Astrocyte of the spinal cord (primary cell): ENCODE measurements around the gene PCDH15.
A peak's percentile ranks its signal among the peaks of the same experiment; 100 is the strongest.

Source experiments
- DNase-seq: peaks from one replicate; pipeline ENCODE4 v3.0.0; 2011; ENCODE audit warnings: low read depth, low spot score
- H3K4me3 ChIP-seq: 2 replicates; pipeline ENCODE4 v1.5.1; 2011; ENCODE audit warnings: low read depth, mild to moderate bottlenecking, low read length, moderate library complexity
- in situ Hi-C: cut with HindIII; loops from 2 replicates; pipeline ENCODE4 v1.10.0; 2017; ENCODE audit warnings: low sequenced_read_pairs
- TF ChIP-seq, protein P1 (sequence below): IDR thresholded peaks from 2 replicates; pipeline ENCODE4 v1.5.1; 2012; ENCODE audit warnings: low read depth, mild to moderate bottlenecking, low read length, inconsistent platforms

Gene PCDH15

DNA sequence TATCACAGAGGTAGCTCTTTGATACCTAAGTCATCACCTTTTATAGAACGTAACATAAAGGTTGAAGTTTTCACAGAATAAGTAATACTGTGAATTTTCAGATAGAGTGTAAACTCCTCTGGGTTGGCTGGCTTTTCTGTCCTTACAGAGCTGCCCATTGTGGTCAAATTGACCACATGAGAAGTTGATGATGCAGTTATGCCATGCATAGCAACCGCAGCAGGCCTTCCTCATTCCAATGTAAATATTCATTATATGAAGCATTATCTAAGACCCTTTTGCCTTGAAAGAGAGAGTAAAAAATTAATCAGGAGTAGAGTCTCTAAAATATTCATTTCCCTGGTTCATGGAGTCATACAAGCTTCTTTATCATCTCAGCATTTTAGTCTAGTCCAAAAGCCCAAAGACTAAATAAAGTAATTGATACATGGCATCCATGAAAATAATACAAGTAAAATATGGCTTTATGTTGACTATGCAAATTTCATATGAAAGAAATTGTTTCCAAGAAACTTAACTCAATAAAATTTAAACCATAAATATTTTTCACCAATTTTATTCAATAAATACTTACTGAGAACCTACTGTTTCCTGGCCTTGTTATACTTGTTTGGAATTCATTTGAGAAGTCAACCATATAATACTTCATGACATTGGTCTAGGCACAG is 516.4 kb downstream of the PCDH15 start:
- DNase-seq, result peak; percentile 50
- in situ Hi-C loops, result no loop called here

DNA sequence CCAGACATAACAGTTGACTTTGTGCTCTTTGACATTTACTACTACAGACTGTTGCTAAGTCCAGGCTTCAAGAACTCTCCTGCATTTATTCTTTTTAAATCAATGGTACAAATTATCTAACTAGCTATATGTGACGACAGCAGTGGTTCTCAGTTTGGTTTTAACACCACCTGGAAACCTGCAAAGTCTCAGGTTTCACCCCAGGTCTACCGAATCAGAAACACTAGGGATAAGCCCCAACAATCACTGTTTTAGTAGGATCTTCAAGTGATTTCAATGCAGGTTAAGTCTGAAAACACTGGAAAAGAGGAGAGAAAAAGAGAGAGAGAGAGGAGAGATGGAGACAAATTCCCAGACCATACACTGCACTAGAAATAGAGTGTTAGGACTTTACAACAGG is 519.0 kb downstream of the PCDH15 start:
- TF ChIP-seq, protein P1, sequence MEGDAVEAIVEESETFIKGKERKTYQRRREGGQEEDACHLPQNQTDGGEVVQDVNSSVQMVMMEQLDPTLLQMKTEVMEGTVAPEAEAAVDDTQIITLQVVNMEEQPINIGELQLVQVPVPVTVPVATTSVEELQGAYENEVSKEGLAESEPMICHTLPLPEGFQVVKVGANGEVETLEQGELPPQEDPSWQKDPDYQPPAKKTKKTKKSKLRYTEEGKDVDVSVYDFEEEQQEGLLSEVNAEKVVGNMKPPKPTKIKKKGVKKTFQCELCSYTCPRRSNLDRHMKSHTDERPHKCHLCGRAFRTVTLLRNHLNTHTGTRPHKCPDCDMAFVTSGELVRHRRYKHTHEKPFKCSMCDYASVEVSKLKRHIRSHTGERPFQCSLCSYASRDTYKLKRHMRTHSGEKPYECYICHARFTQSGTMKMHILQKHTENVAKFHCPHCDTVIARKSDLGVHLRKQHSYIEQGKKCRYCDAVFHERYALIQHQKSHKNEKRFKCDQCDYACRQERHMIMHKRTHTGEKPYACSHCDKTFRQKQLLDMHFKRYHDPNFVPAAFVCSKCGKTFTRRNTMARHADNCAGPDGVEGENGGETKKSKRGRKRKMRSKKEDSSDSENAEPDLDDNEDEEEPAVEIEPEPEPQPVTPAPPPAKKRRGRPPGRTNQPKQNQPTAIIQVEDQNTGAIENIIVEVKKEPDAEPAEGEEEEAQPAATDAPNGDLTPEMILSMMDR, result no peak
- in situ Hi-C loops, result no loop called here
- no peak overlapping the region for H3K4me3 ChIP-seq
- no peak for DNase-seq

More for the DNA sequence above, 516.4 kb downstream of the PCDH15 start:
- TF ChIP-seq, protein P1, result no peak
- no peak overlapping the region for H3K4me3 ChIP-seq

DNA sequence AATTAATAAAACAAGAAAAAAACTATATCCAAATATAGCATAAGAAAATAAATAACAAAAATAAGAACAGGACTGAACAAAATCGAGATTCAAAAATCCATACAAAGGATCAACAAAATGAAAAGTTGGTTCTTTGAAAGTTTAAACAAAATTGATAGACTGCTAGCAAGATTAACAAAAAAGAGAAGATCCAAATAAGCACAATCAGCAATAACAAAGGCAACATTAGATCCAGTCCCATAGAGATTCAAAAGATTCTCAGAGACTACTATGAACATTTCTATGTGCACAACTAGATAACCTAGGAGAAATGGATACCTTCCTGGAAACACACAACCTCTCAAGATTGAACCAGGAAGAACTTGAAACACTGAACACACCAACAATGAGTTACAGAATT is 534.6 kb downstream of the PCDH15 start:
- in situ Hi-C loops, result no loop called here
- TF ChIP-seq, protein P1, result no peak
- DNase-seq, result no peak
- no peak overlapping the region for H3K4me3 ChIP-seq

DNA sequence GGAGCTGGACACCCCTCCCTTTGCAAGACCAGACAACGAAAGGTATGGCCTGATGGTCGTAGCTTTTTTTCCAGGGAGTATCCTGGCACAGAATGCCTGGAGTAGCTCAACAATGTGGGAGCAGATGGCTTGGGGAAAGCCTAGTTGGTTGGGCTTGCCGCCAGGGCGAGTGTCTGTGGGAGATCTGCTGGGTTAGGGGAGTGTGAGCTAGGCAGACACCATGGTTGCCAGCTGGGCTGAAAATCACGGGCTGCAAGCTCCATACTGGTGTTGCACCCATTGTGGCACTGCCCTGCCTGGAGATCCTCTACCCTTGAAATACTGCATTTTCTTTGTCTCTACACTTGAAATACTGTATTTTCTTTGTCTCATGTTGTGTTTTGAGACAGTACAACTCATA is 538.3 kb downstream of the PCDH15 start:
- no peak for DNase-seq
- TF ChIP-seq, protein P1, result no peak
- H3K4me3 ChIP-seq, result no peak overlapping the region
- in situ Hi-C loops, result no loop called here

DNA sequence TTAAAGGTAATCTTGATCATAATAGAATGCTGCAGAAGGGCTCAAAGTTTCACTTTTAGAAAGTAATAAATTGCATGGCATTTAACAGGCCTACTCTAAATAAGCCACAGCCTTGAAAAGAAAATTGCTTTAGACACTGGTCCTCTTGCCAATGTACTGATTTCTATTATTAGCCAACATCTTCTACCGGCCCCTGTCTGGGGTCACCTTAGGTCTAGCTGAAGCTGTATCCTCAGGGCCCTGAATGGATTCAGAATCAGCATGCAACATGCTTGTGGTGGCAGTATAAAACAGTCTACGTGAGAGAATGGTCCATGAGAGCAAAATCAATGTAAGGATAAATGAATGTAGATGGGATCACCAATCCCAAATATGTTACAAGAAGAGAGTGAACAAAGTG is 541.9 kb downstream of the PCDH15 start:
- no peak overlapping the region for H3K4me3 ChIP-seq
- in situ Hi-C loops, result no loop called here
- no peak for DNase-seq
- TF ChIP-seq, protein P1, result no peak

DNA sequence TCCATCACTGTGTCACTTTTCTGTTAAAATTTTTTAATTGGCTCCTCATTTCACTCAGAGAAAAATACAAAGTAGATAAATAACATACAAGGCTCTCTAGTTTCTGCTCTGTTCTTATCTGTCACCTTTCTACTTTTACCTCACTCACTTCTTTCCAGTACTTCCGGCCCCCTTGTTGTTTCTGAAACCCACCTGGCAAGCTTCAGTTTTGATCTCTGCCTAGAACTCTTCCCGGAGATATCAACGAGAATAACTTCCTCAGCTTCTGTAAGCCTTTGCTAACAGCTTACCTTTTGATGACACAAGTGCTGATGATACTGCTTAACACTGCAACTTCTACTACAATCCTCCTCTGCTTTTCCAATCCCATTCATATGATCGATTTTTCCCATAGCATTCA is 566.2 kb downstream of the PCDH15 start:
- DNase-seq, result no peak
- TF ChIP-seq, protein P1, result no peak
- in situ Hi-C loops, result no loop called here
- H3K4me3 ChIP-seq, result no peak overlapping the region
